ENCODE data around the gene SEL1L3.

SEL1L3 gene

GRCh38 chr4:25702848-25703247 lies 159.9 kb downstream of the SEL1L3 start:
- H3K4me3 ChIP-seq (ENCODE audit: low read depth, low read length) = no peak overlapping the region
- DNase-seq (ENCODE audit: low read depth) = no peak
- no peak for TF ChIP-seq CTCF (IDR thresholded peaks at IDR 0.05; ENCODE audit: low read depth, low read length, missing control alignments)

- no peak for DNase-seq (ENCODE audit: low read depth)
- no peak for TF ChIP-seq CTCF (IDR thresholded peaks at IDR 0.05; ENCODE audit: low read depth, low read length, missing control alignments)
- no peak overlapping the region for H3K4me3 ChIP-seq (ENCODE audit: low read depth, low read length)
Measured at GRCh38 chr4:25700661-25701060, 162.1 kb downstream of the SEL1L3 start.

GRCh38 chr4:25697516-25697915 lies 165.3 kb downstream of the SEL1L3 start:
- DNase-seq (ENCODE audit: low read depth) = no peak
- no peak for TF ChIP-seq CTCF (IDR thresholded peaks at IDR 0.05; ENCODE audit: low read depth, low read length, missing control alignments)

More at GRCh38 chr4:25697516-25697915, 165.3 kb downstream of the SEL1L3 start:
- no peak overlapping the region for H3K4me3 ChIP-seq (ENCODE audit: low read depth, low read length)

Data from GM12864 (cell line).